H7 (cell line): Measurements from ENCODE around the gene DOCK4. TPM values are rescaled to one million over a fixed set of nuclear protein-coding genes. Genes with fewer than 3 reads are reported as not detected.

ENCODE experiments used
- DNase-seq: peaks from one replicate; pipeline ENCODE4 v3.0.0; 2012
- H3K27me3 ChIP-seq: 2 replicates; pipeline ENCODE4 v1.6.0; 2011; ENCODE audit warnings: mild to moderate bottlenecking, low read length; ENCODE audit not compliant: control insufficient read depth, insufficient read depth
- H3K36me3 ChIP-seq: replicated peaks from 2 replicates; pipeline ENCODE4 v1.5.1; 2011; ENCODE audit warnings: low read length; ENCODE audit not compliant: control insufficient read depth, insufficient read depth
- H3K4me3 ChIP-seq: 2 replicates; pipeline ENCODE4 v1.5.1; 2011; ENCODE audit warnings: low read depth, mild to moderate bottlenecking, control low read depth, low read length, moderate library complexity; ENCODE audit not compliant: insufficient read depth
- total RNA-seq: library from RNA; depleted of rRNA; stranded (reverse); fragments of >200 nt; shearing (Covaris generic); gene quantifications from 2 replicates; pipeline ENCODE4 v1.2.3, GENCODE V29; 2014

Gene DOCK4
- total RNA-seq, 1 experiment from 2014 or later = 16.1 TPM

GRCh38 chr7:112022128-112022527, 184.1 kb downstream of the DOCK4 start:
- DNase-seq = no peak
- Histone ChIP-seq H3K4me3 (no peak overlapping the region), H3K36me3 (no peaks in the 10 kb centered on the region), H3K27me3 (no peaks in the 10 kb centered on the region)

- no peaks in the 10 kb centered on the region for H3K36me3 ChIP-seq
- H3K27me3 ChIP-seq = no peaks in the 10 kb centered on the region
- DNase-seq = no peak
- no peak overlapping the region for H3K4me3 ChIP-seq
Observed at GRCh38 chr7:112021379-112022044, 184.7 kb downstream of the DOCK4 start.

GRCh38 chr7:112020800-112021199, 185.4 kb downstream of the DOCK4 start:
- no peak for DNase-seq
- Histone ChIP-seq H3K27me3 (no peaks in the 10 kb centered on the region), H3K4me3 (no peak overlapping the region), H3K36me3 (no peaks in the 10 kb centered on the region)

- no peak for DNase-seq
- no peaks in the 10 kb centered on the region for H3K36me3 ChIP-seq
- H3K27me3 ChIP-seq = no peaks in the 10 kb centered on the region
- no peak overlapping the region for H3K4me3 ChIP-seq
Observed at GRCh38 chr7:112019932-112020331, 186.3 kb downstream of the DOCK4 start.

- no peak for DNase-seq
- Histone ChIP-seq H3K27me3 (no peaks in the 10 kb centered on the region), H3K36me3 (no peaks in the 10 kb centered on the region), H3K4me3 (no peak overlapping the region)
Observed at GRCh38 chr7:112018305-112019030, 187.7 kb downstream of the DOCK4 start.

- DNase-seq = no peak
Observed at GRCh38 chr7:112015146-112015545, 191.1 kb downstream of the DOCK4 start.

GRCh38 chr7:112014347-112014746, 191.9 kb downstream of the DOCK4 start:
- Histone ChIP-seq H3K36me3 (no peaks in the 10 kb centered on the region), H3K27me3 (no peaks in the 10 kb centered on the region), H3K4me3 (no peak overlapping the region)
- DNase-seq = no peak

More at GRCh38 chr7:112015146-112015545, 191.1 kb downstream of the DOCK4 start:
- H3K36me3 ChIP-seq = no peaks in the 10 kb centered on the region
- no peak overlapping the region for H3K4me3 ChIP-seq
- H3K27me3 ChIP-seq = no peaks in the 10 kb centered on the region

GRCh38 chr7:112013274-112013673, 192.9 kb downstream of the DOCK4 start:
- no peak overlapping the region for H3K4me3 ChIP-seq
- H3K36me3 ChIP-seq = no peaks in the 10 kb centered on the region
- no peak for DNase-seq

GRCh38 chr7:112012242-112012641, 194.0 kb downstream of the DOCK4 start:
- Histone ChIP-seq H3K27me3 (no peaks in the 10 kb centered on the region), H3K4me3 (no peak overlapping the region), H3K36me3 (no peaks in the 10 kb centered on the region)
- DNase-seq = no peak

More at GRCh38 chr7:112013274-112013673, 192.9 kb downstream of the DOCK4 start:
- no peaks in the 10 kb centered on the region for H3K27me3 ChIP-seq

GRCh38 chr7:112010994-112011393, 195.2 kb downstream of the DOCK4 start:
- Histone ChIP-seq H3K27me3 (no peaks in the 10 kb centered on the region), H3K36me3 (no peaks in the 10 kb centered on the region), H3K4me3 (no peak overlapping the region)
- DNase-seq = no peak

GRCh38 chr7:112010109-112010508, 196.1 kb downstream of the DOCK4 start:
- no peak overlapping the region for H3K4me3 ChIP-seq
- no peaks in the 10 kb centered on the region for H3K27me3 ChIP-seq
- H3K36me3 ChIP-seq = no peaks in the 10 kb centered on the region
- no peak for DNase-seq

- DNase-seq = no peak
- Histone ChIP-seq H3K36me3 (no peaks in the 10 kb centered on the region), H3K4me3 (no peak overlapping the region), H3K27me3 (no peaks in the 10 kb centered on the region)
Observed at GRCh38 chr7:112009081-112009480, 197.1 kb downstream of the DOCK4 start.

- Histone ChIP-seq H3K4me3 (no peak overlapping the region), H3K27me3 (no peaks in the 10 kb centered on the region), H3K36me3 (no peaks in the 10 kb centered on the region)
- no peak for DNase-seq
Observed at GRCh38 chr7:112007185-112007584, 199.0 kb downstream of the DOCK4 start.

GRCh38 chr7:112006071-112006470, 200.1 kb downstream of the DOCK4 start:
- H3K27me3 ChIP-seq = no peaks in the 10 kb centered on the region
- no peaks in the 10 kb centered on the region for H3K36me3 ChIP-seq
- DNase-seq = no peak
- H3K4me3 ChIP-seq = no peak overlapping the region

- no peak for DNase-seq
- Histone ChIP-seq H3K27me3 (no peaks in the 10 kb centered on the region), H3K4me3 (no peak overlapping the region), H3K36me3 (no peaks in the 10 kb centered on the region)
Observed at GRCh38 chr7:112005205-112005775, 200.9 kb downstream of the DOCK4 start.
